HG02642 (cell line): ENCODE measurements around the gene APOC3.
A peak's percentile ranks its signal among the peaks of the same experiment; 100 is the strongest.
"Not testable (repeated sequence)": the region's sequence is repeated elsewhere in the genome, so short reads cannot be mapped to it uniquely, and the experiment has no call there.

Source experiments
- ATAC-seq: cut with Tn5 transposase; IDR thresholded peaks from one replicate; pipeline ENCODE4 v1.9.1; 2021; ENCODE audit warnings: mild to moderate bottlenecking; ENCODE audit not compliant: unreplicated experiment, poor library complexity

Gene APOC3

GRCh38 chr11:116828632-116829524 lies 829 bp upstream of the APOC3 start:
- ATAC-seq, result no peak

- no peak for ATAC-seq
Measured at GRCh38 chr11:116830184-116830912, 641 bp downstream of the APOC3 start.

GRCh38 chr11:116831790-116832349 lies 2.2 kb downstream of the APOC3 start:
- ATAC-seq, result no peak

GRCh38 chr11:116832350-116833290 lies 2.9 kb downstream of the APOC3 start:
- no peak for ATAC-seq

- no peak for ATAC-seq
Measured at GRCh38 chr11:116833491-116833815, 3.7 kb downstream of the APOC3 start.

GRCh38 chr11:116833816-116834534 lies 4.3 kb downstream of the APOC3 start:
- no peak for ATAC-seq

- ATAC-seq, result not testable (repeated sequence)
Measured at GRCh38 chr11:116834535-116835041, 4.9 kb downstream of the APOC3 start.

GRCh38 chr11:116835042-116835772 lies 5.5 kb downstream of the APOC3 start:
- peak; percentile 17 for ATAC-seq

GRCh38 chr11:116835791-116836631 lies 6.3 kb downstream of the APOC3 start:
- peak; percentile 84 for ATAC-seq

- ATAC-seq, result no peak
Measured at GRCh38 chr11:116836632-116836991, 6.9 kb downstream of the APOC3 start.

GRCh38 chr11:116837231-116838091 lies 7.8 kb downstream of the APOC3 start, which contains the start of gene APOA1:
Gene APOA1 (minus strand): TSS chr11:116837622. CDS start chr11:116837387, 235 bp downstream.
- no peak for ATAC-seq

GRCh38 chr11:116838321-116839084 lies 8.8 kb downstream of the APOC3 start:
- ATAC-seq, result no peak

- ATAC-seq, result no peak
Measured at GRCh38 chr11:116840224-116840745, 10.6 kb downstream of the APOC3 start.

- ATAC-seq, result no peak
Measured at GRCh38 chr11:116840746-116841296, 11.1 kb downstream of the APOC3 start.

- no peak for ATAC-seq
Measured at GRCh38 chr11:116842117-116842516, 12.4 kb downstream of the APOC3 start.

GRCh38 chr11:116842909-116843308 lies 13.2 kb downstream of the APOC3 start:
- no peak for ATAC-seq
